ENCODE measurements around the gene PPIL4. TPM values are rescaled to one million over a fixed set of nuclear protein-coding genes. Genes with fewer than 3 reads are reported as not detected.

Gene PPIL4
- total and polyA plus RNA-seq, 2 of the 13 experiments (the other 11 are each of a cell fraction or from before 2014, with no cell fraction given), result 5.5 to 46.0 TPM

GRCh38 chr6:149545754-149546471, at the start of gene PPIL4 (continued):
- TF ChIP-seq ZBTB37 (CRISPR knock-in tag; IDR thresholded peaks at IDR 0.05), result peak; percentile 64; the same call in 1 of the 2 replicates
- TF ChIP-seq ZSCAN21 (CRISPR knock-in tag; IDR thresholded peaks at IDR 0.05; ENCODE audit: borderline replicate concordance), result peak; percentile 94
- TF ChIP-seq, protein P1, sequence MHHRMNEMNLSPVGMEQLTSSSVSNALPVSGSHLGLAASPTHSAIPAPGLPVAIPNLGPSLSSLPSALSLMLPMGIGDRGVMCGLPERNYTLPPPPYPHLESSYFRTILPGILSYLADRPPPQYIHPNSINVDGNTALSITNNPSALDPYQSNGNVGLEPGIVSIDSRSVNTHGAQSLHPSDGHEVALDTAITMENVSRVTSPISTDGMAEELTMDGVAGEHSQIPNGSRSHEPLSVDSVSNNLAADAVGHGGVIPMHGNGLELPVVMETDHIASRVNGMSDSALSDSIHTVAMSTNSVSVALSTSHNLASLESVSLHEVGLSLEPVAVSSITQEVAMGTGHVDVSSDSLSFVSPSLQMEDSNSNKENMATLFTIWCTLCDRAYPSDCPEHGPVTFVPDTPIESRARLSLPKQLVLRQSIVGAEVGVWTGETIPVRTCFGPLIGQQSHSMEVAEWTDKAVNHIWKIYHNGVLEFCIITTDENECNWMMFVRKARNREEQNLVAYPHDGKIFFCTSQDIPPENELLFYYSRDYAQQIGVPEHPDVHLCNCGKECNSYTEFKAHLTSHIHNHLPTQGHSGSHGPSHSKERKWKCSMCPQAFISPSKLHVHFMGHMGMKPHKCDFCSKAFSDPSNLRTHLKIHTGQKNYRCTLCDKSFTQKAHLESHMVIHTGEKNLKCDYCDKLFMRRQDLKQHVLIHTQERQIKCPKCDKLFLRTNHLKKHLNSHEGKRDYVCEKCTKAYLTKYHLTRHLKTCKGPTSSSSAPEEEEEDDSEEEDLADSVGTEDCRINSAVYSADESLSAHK (CRISPR knock-in tag; IDR thresholded peaks at IDR 0.05; ENCODE audit: borderline replicate concordance), result no peak
- peak; percentile 63; the same call in 1 of the 2 replicates for TF ChIP-seq ZFP62 (CRISPR knock-in tag; IDR thresholded peaks at IDR 0.05)
- TF ChIP-seq HES4 (CRISPR knock-in tag; IDR thresholded peaks at IDR 0.05; ENCODE audit: borderline replicate concordance), result no peak
- TF ChIP-seq, protein P2, sequence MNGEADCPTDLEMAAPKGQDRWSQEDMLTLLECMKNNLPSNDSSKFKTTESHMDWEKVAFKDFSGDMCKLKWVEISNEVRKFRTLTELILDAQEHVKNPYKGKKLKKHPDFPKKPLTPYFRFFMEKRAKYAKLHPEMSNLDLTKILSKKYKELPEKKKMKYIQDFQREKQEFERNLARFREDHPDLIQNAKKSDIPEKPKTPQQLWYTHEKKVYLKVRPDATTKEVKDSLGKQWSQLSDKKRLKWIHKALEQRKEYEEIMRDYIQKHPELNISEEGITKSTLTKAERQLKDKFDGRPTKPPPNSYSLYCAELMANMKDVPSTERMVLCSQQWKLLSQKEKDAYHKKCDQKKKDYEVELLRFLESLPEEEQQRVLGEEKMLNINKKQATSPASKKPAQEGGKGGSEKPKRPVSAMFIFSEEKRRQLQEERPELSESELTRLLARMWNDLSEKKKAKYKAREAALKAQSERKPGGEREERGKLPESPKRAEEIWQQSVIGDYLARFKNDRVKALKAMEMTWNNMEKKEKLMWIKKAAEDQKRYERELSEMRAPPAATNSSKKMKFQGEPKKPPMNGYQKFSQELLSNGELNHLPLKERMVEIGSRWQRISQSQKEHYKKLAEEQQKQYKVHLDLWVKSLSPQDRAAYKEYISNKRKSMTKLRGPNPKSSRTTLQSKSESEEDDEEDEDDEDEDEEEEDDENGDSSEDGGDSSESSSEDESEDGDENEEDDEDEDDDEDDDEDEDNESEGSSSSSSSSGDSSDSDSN (CRISPR knock-in tag; IDR thresholded peaks at IDR 0.05), result peak; percentile 72
- peak; percentile 67 for TF ChIP-seq SOX5 (CRISPR knock-in tag; IDR thresholded peaks at IDR 0.05; ENCODE audit: borderline replicate concordance)
- peak; percentile 79; the same call in 1 of the 2 replicates for TF ChIP-seq STAT5B (CRISPR knock-in tag; IDR thresholded peaks at IDR 0.05)
- no peak for TF ChIP-seq SIX1 (CRISPR knock-in tag; IDR thresholded peaks at IDR 0.05; ENCODE audit: borderline replicate concordance)
- TF ChIP-seq U2AF1 (optimal IDR thresholded peaks at IDR 0.05; ENCODE audit: low read depth, low read length), result peak; percentile 93
- peak; percentile 87 for TF ChIP-seq ARID2 (CRISPR knock-in tag; IDR thresholded peaks at IDR 0.05; ENCODE audit: borderline replicate concordance)
- TF ChIP-seq, protein P3, sequence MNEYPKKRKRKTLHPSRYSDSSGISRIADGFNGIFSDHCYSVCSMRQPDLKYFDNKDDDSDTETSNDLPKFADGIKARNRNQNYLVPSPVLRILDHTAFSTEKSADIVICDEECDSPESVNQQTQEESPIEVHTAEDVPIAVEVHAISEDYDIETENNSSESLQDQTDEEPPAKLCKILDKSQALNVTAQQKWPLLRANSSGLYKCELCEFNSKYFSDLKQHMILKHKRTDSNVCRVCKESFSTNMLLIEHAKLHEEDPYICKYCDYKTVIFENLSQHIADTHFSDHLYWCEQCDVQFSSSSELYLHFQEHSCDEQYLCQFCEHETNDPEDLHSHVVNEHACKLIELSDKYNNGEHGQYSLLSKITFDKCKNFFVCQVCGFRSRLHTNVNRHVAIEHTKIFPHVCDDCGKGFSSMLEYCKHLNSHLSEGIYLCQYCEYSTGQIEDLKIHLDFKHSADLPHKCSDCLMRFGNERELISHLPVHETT (CRISPR knock-in tag; conservative IDR thresholded peaks at IDR 0.05), result peak; percentile 97
- TF ChIP-seq, protein P4, sequence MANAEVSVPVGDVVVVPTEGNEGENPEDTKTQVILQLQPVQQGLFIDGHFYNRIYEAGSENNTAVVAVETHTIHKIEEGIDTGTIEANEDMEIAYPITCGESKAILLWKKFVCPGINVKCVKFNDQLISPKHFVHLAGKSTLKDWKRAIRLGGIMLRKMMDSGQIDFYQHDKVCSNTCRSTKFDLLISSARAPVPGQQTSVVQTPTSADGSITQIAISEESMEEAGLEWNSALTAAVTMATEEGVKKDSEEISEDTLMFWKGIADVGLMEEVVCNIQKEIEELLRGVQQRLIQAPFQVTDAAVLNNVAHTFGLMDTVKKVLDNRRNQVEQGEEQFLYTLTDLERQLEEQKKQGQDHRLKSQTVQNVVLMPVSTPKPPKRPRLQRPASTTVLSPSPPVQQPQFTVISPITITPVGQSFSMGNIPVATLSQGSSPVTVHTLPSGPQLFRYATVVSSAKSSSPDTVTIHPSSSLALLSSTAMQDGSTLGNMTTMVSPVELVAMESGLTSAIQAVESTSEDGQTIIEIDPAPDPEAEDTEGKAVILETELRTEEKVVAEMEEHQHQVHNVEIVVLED (CRISPR knock-in tag; IDR thresholded peaks at IDR 0.05; ENCODE audit: borderline replicate concordance), result peak; percentile 100
- TF ChIP-seq ZNF614 (CRISPR knock-in tag; IDR thresholded peaks at IDR 0.05; ENCODE audit: borderline replicate concordance), result peak; percentile 89; the same call in 1 of the 2 replicates
- 0 out of 2 replicates have a peak, but pooled peaks have one; percentile 41 for TF ChIP-seq TEAD2 (CRISPR knock-in tag; IDR thresholded peaks at IDR 0.05)
- TF ChIP-seq DBP (CRISPR knock-in tag; IDR thresholded peaks at IDR 0.05; ENCODE audit: not compliant biosample characterization), result no peak
- peak; percentile 94 for TF ChIP-seq POLR2G (IDR thresholded peaks at IDR 0.05; ENCODE audit: low read depth, low read length)
- TF ChIP-seq GATAD2A (CRISPR knock-in tag; IDR thresholded peaks at IDR 0.05), result peak; percentile 55; the same call in 1 of the 2 replicates
